Memory B cell (primary cell): Measurements from ENCODE around the gene PHLDB2.

ENCODE experiments used
- ATAC-seq: fragments of 150-1000 bp; cut with Tn5 transposase; 2 replicates; pipeline ENCODE4 v1.10.0; 2021; ENCODE audit warnings: low read depth, mild to moderate bottlenecking, moderate library complexity
- DNase-seq, 2 donors: peaks; one replicate each; pipeline ENCODE4 v3.0.0; 2022; ENCODE audit warnings: low spot score in 2 of 2
- H3K27ac Mint-ChIP-seq: one replicate; pipeline ENCODE4 v1.8.0; 2022; ENCODE audit warnings: mild to moderate bottlenecking, moderate library complexity, mixed read lengths
- H3K27me3 Mint-ChIP-seq: one replicate; pipeline ENCODE4 v1.8.0; 2022; ENCODE audit warnings: mixed read lengths
- H3K36me3 Mint-ChIP-seq: one replicate; pipeline ENCODE4 v1.8.0; 2022; ENCODE audit warnings: mild to moderate bottlenecking, mixed read lengths
- H3K4me1 Mint-ChIP-seq: one replicate; pipeline ENCODE4 v1.8.0; 2022; ENCODE audit warnings: mixed read lengths
- H3K4me3 Mint-ChIP-seq: one replicate; pipeline ENCODE4 v1.8.0; 2022; ENCODE audit warnings: mild to moderate bottlenecking, moderate library complexity, mixed read lengths
- H3K9me3 Mint-ChIP-seq: one replicate; pipeline ENCODE4 v1.8.0; 2022; ENCODE audit warnings: mixed read lengths

Gene PHLDB2

GRCh38 chr3:111979434-111980038 is 120.5 kb downstream of the PHLDB2 start:
- DNase-seq: peak in 1 of 2 donors; percentile 29

GRCh38 chr3:111980716-111981456 is 121.8 kb downstream of the PHLDB2 start:
- no peaks in the 10 kb centered on the region for H3K9me3 Mint-ChIP-seq
- peaks cover 3% of the 10 kb centered on the region for H3K27me3 Mint-ChIP-seq
- ATAC-seq: no peak
- H3K4me3 Mint-ChIP-seq: peak overlapping the region; percentile 34
- DNase-seq: no peak
- H3K36me3 Mint-ChIP-seq: peaks cover 13% of the 10 kb centered on the region
- H3K27ac Mint-ChIP-seq: no peak overlapping the region
- H3K4me1 Mint-ChIP-seq: peaks cover 23% of the 10 kb centered on the region

More at GRCh38 chr3:111979434-111980038, 120.5 kb downstream of the PHLDB2 start:
- H3K9me3 Mint-ChIP-seq: no peaks in the 10 kb centered on the region
- H3K4me1 Mint-ChIP-seq: peaks cover 14% of the 10 kb centered on the region
- ATAC-seq: peak; percentile 66
- H3K36me3 Mint-ChIP-seq: peaks cover 3% of the 10 kb centered on the region
- peaks cover 3% of the 10 kb centered on the region for H3K27me3 Mint-ChIP-seq
- peak overlapping the region; percentile 93 for H3K4me3 Mint-ChIP-seq
- peak overlapping the region; percentile 86 for H3K27ac Mint-ChIP-seq

GRCh38 chr3:111981457-111981763 is 122.3 kb downstream of the PHLDB2 start:
- Mint-ChIP-seq H3K4me3 (no peak overlapping the region), H3K27me3 (peaks cover 3% of the 10 kb centered on the region), H3K36me3 (peaks cover 13% of the 10 kb centered on the region), H3K27ac (no peak overlapping the region), H3K4me1 (peaks cover 23% of the 10 kb centered on the region), H3K9me3 (no peaks in the 10 kb centered on the region)
- DNase-seq: no peak
- no peak for ATAC-seq

- Mint-ChIP-seq H3K27me3 (no peaks in the 10 kb centered on the region), H3K36me3 (peaks cover 26% of the 10 kb centered on the region), H3K4me1 (peaks cover 26% of the 10 kb centered on the region), H3K9me3 (no peaks in the 10 kb centered on the region), H3K4me3 (no peak overlapping the region), H3K27ac (peak overlapping the region; percentile 59)
- no peak for ATAC-seq
- DNase-seq: no peak
Observed at GRCh38 chr3:111984636-111985298, 125.7 kb downstream of the PHLDB2 start.

GRCh38 chr3:111986800-111987199 is 127.7 kb downstream of the PHLDB2 start:
- DNase-seq (no peak), ATAC-seq (no peak)
- H3K4me3 Mint-ChIP-seq: no peak overlapping the region
- H3K27ac Mint-ChIP-seq: no peak overlapping the region
- H3K36me3 Mint-ChIP-seq: peaks cover 31% of the 10 kb centered on the region
- H3K4me1 Mint-ChIP-seq: peaks cover 23% of the 10 kb centered on the region
- H3K9me3 Mint-ChIP-seq: no peaks in the 10 kb centered on the region
- H3K27me3 Mint-ChIP-seq: no peaks in the 10 kb centered on the region

GRCh38 chr3:111989061-111989678 is 130.1 kb downstream of the PHLDB2 start:
- ATAC-seq: peak; percentile 79
- Mint-ChIP-seq H3K9me3 (no peaks in the 10 kb centered on the region), H3K36me3 (peaks cover 37% of the 10 kb centered on the region), H3K4me1 (peaks cover 19% of the 10 kb centered on the region), H3K27ac (no peak overlapping the region), H3K4me3 (no peak overlapping the region), H3K27me3 (no peaks in the 10 kb centered on the region)
- DNase-seq: peak in 1 of 2 donors; percentile 19

- ATAC-seq: no peak
- Mint-ChIP-seq H3K27ac (no peak overlapping the region), H3K9me3 (no peaks in the 10 kb centered on the region), H3K4me3 (no peak overlapping the region), H3K27me3 (no peaks in the 10 kb centered on the region), H3K4me1 (peaks cover 6% of the 10 kb centered on the region), H3K36me3 (peaks cover 23% of the 10 kb centered on the region)
- no peak for DNase-seq
Observed at GRCh38 chr3:111993038-111993437, 134.0 kb downstream of the PHLDB2 start.

GRCh38 chr3:111998636-111999483 is 139.8 kb downstream of the PHLDB2 start, which contains the start of gene TAGLN3:
Gene TAGLN3 (plus strand): TSS chr3:111998922. CDS start chr3:111999423, 501 bp downstream.
- peak; percentile 65 for ATAC-seq
- peak within 1 kb of the TSS; percentile 84 for H3K4me3 Mint-ChIP-seq
- H3K27ac Mint-ChIP-seq: no peak within 1 kb of the TSS
- peaks cover 2% of the 10 kb centered on the region for H3K27me3 Mint-ChIP-seq
- peaks cover 6% of the 10 kb centered on the region for H3K36me3 Mint-ChIP-seq
- no peaks in the 10 kb centered on the region for H3K9me3 Mint-ChIP-seq
- no peak for DNase-seq
- peaks cover 13% of the 10 kb centered on the region for H3K4me1 Mint-ChIP-seq

- peaks cover 2% of the 10 kb centered on the region for H3K27me3 Mint-ChIP-seq
- peaks cover 6% of the 10 kb centered on the region for H3K36me3 Mint-ChIP-seq
- peaks cover 13% of the 10 kb centered on the region for H3K4me1 Mint-ChIP-seq
- H3K27ac Mint-ChIP-seq: no peak overlapping the region
- H3K4me3 Mint-ChIP-seq: peak overlapping the region; percentile 84
- no peaks in the 10 kb centered on the region for H3K9me3 Mint-ChIP-seq
- ATAC-seq: no peak
- no peak for DNase-seq
Observed at GRCh38 chr3:111999484-112000324, 140.6 kb downstream of the PHLDB2 start.

GRCh38 chr3:112000367-112000771 is 141.3 kb downstream of the PHLDB2 start:
- DNase-seq: no peak
- Mint-ChIP-seq H3K4me1 (peaks cover 15% of the 10 kb centered on the region), H3K36me3 (peaks cover 1% of the 10 kb centered on the region), H3K27me3 (peaks cover 2% of the 10 kb centered on the region), H3K4me3 (no peak overlapping the region), H3K9me3 (no peaks in the 10 kb centered on the region), H3K27ac (no peak overlapping the region)
- ATAC-seq: no peak

GRCh38 chr3:112000966-112001365 is 141.9 kb downstream of the PHLDB2 start:
- peaks cover 15% of the 10 kb centered on the region for H3K4me1 Mint-ChIP-seq
- ATAC-seq (no peak), DNase-seq (no peak)
- H3K36me3 Mint-ChIP-seq: no peaks in the 10 kb centered on the region
- H3K9me3 Mint-ChIP-seq: no peaks in the 10 kb centered on the region
- H3K27me3 Mint-ChIP-seq: peaks cover 2% of the 10 kb centered on the region
- no peak overlapping the region for H3K4me3 Mint-ChIP-seq
- no peak overlapping the region for H3K27ac Mint-ChIP-seq

GRCh38 chr3:112001526-112001925 is 142.5 kb downstream of the PHLDB2 start:
- Mint-ChIP-seq H3K36me3 (no peaks in the 10 kb centered on the region), H3K27ac (no peak overlapping the region), H3K4me1 (peaks cover 15% of the 10 kb centered on the region), H3K4me3 (no peak overlapping the region), H3K9me3 (no peaks in the 10 kb centered on the region), H3K27me3 (peaks cover 2% of the 10 kb centered on the region)
- DNase-seq (no peak), ATAC-seq (no peak)
